Thyroid gland (tissue), 4 donors: ENCODE results near the gene TPMT. TPM values are rescaled to one million over a fixed set of nuclear protein-coding genes. Genes with fewer than 3 reads are reported as not detected.
"Not testable (repeated sequence)": the region's sequence is repeated elsewhere in the genome, so short reads cannot be mapped to it uniquely, and the experiment has no call there.

Source experiments
- DNase-seq, 2 donors: peaks; one replicate each; pipeline ENCODE4 v3.0.0-alpha.2; 2019
- H3K27ac ChIP-seq, 3 donors: fragments of 200-600 bp; sonication (generic); 1 replicate in 2 of 3; 2 replicates in 1 of 3; pipeline ENCODE4 v1.5.1; 2016 to 2019; ENCODE audit warnings: mild to moderate bottlenecking in 1 of 3, moderate library complexity in 1 of 3
- H3K27me3 ChIP-seq: fragments of 200-600 bp; sonication (generic); one replicate; pipeline ENCODE4 v1.5.1; 2019
- H3K36me3 ChIP-seq, 2 donors: fragments of 200-600 bp; sonication (generic); one replicate each; pipeline ENCODE4 v1.5.1; 2016 to 2019
- H3K4me1 ChIP-seq, 2 donors: fragments of 200-600 bp; sonication (generic); one replicate each; pipeline ENCODE4 v1.5.1; 2017 to 2019
- H3K4me3 ChIP-seq, 3 donors: fragments of 200-600 bp; sonication (generic); replicated peaks in 1 of 3; 1 replicate in 2 of 3; 2 replicates in 1 of 3; pipeline ENCODE4 v1.5.1; 2016; ENCODE audit warnings: mild to moderate bottlenecking in 1 of 3
- H3K9me3 ChIP-seq: fragments of 200-600 bp; sonication (generic); one replicate; pipeline ENCODE4 v1.5.1; 2017
- CTCF ChIP-seq, 6 experiments: fragments of 200-600 bp in 3 of 6; fragments of 450-650 bp in 3 of 6; sonication (generic) in 3 of 6; IDR thresholded peaks; one replicate each; pipeline ENCODE4 v1.5.1; 2016 to 2019; ENCODE audit warnings: antibody characterized with exemption in 6 of 6, mild to moderate bottlenecking in 2 of 6, inconsistent platforms in 1 of 6, moderate library complexity in 1 of 6
- POLR2A ChIP-seq, 2 donors: fragments of 450-650 bp; IDR thresholded peaks; one replicate each; pipeline ENCODE4 v1.6.1; 2017; ENCODE audit warnings: antibody characterized with exemption in 2 of 2, mild to moderate bottlenecking in 2 of 2, moderate library complexity in 1 of 2
- WGBS, 2 donors: methylation state at CpG; one replicate each; pipeline ENCODE4 v1.1.5; 2017; 5-methylcytosine and 5-hydroxymethylcytosine counted together
- intact Hi-C: fragments of 100-400 bp; cut with DNase I; formaldehyde crosslinking; loops from one replicate; pipeline ENCODE4 v1.15.1; 2023
- total RNA-seq, 4 donors: library from RNA; depleted of rRNA; stranded (reverse); fragments of >200 nt; gene quantifications; one replicate each; pipeline ENCODE4 v1.2.3, GENCODE V29; 2016

The TPMT gene
- total RNA-seq, 4 donors from 2014 or later: 76.7 to 142 (median 113) TPM

GRCh38 chr6:18179770-18180356 lies 25.0 kb upstream of the TPMT start:
- Histone ChIP-seq H3K9me3 (no peaks in the 10 kb centered on the region), H3K4me3 (no peak overlapping the region), H3K36me3 (no peaks in the 10 kb centered on the region), H3K27me3 (no peaks in the 10 kb centered on the region), H3K27ac (peak overlapping the region; percentile 42 to 93 (median 61)), H3K4me1 (peaks cover 30 to 34% of the 10 kb centered on the region in 2 donors)
- TF ChIP-seq POLR2A (IDR thresholded peaks at IDR 0.05) (no peak), CTCF (IDR thresholded peaks at IDR 0.05) (no peak)
- peak; percentile 41 to 44 for DNase-seq
- WGBS, 2 donors: 47 to 50% methylated on average over 5 of the region's 5 CpGs
- intact Hi-C loops: no loop called here

GRCh38 chr6:18178960-18179615 lies 24.2 kb upstream of the TPMT start:
- Histone ChIP-seq H3K36me3 (no peaks in the 10 kb centered on the region), H3K4me3 (no peak overlapping the region), H3K27me3 (no peaks in the 10 kb centered on the region), H3K4me1 (peaks cover 24 to 28% of the 10 kb centered on the region in 2 donors), H3K27ac (peak overlapping the region; percentile 42 to 93 (median 61)), H3K9me3 (no peaks in the 10 kb centered on the region)
- TF ChIP-seq POLR2A (IDR thresholded peaks at IDR 0.05) (no peak), CTCF (IDR thresholded peaks at IDR 0.05) (no peak)
- intact Hi-C loops: no loop called here
- WGBS, 2 donors: 79% methylated on average over 3 of the region's 3 CpGs
- DNase-seq: no peak

DNA sequence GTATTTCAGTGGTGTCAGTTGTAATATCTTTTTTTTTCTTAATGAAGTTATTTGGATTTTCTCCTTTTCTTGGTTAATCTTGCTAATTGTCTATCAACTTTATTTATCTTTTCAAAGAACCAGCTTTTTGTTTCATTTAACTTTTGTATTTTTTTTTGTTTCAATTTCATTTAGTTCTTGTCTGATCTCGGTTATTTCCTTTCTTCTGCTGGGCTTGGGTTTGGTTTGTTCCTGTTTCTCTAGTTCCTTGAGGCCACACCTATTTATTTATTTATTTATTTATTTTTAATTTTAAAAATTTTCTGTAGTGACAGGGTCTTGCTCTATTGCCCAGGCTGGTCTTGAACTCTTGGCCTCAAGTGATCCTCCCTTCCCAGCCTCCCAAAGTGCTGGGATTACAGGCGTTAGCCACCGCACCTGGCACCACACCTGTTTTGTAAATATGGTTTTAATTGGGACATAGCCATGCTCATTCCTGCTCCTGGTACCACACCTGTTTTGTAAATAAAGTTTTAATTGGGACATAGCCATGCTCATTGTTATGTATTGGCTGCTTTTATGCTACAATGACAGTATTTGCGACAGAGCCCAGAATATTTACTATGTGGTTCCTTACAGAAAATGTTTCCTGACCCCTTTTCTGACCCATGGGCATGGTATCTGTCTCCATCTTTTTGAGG lies 22.5 kb upstream of the TPMT start:
- intact Hi-C loops: no loop called here
- no peak overlapping the region for H3K4me3 ChIP-seq
- 96 to 98% methylated on average over 4 of the region's 4 CpGs for WGBS, 2 donors

GRCh38 chr6:18176198-18176597 lies 21.3 kb upstream of the TPMT start:
- H3K36me3 ChIP-seq: peaks cover 5 to 13% of the 10 kb centered on the region in 2 donors
- WGBS, 2 donors: 89 to 91% methylated on average over 4 of the region's 4 CpGs
- intact Hi-C loops: not testable (repeated sequence)

More for the DNA sequence above, 22.5 kb upstream of the TPMT start:
- Histone ChIP-seq H3K9me3 (no peaks in the 10 kb centered on the region), H3K4me1 (peaks cover 15 to 20% of the 10 kb centered on the region in 2 donors), H3K36me3 (peaks cover 0 to 5% of the 10 kb centered on the region in 2 donors), H3K27ac (no peak overlapping the region), H3K27me3 (no peaks in the 10 kb centered on the region)
- no peak for DNase-seq
- TF ChIP-seq POLR2A (IDR thresholded peaks at IDR 0.05): no peak
- TF ChIP-seq CTCF (IDR thresholded peaks at IDR 0.05): no peak

DNA sequence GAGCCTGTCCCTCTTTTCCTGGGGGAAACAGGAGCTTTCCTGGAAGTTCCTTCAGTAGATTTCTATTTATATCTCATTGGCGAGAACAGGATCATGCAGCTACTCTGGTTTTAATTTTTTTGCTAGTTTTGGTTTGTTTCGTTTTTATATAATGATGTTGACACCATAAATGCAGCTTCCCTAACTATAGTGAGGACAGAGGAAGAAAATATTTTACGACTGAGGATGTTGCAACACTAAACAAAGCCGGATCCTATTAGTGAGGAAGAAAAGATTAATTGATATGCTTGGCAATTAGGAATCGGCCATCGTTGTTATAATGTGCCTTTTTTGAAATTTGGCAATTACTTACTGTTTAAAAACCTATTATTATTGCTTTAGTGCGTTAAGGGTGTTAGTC lies 17.0 kb upstream of the TPMT start:
- intact Hi-C loops: no loop called here
- WGBS, 2 donors: 88 to 94% methylated on average over 7 of the region's 7 CpGs
- Histone ChIP-seq H3K4me1 (no peaks in the 10 kb centered on the region), H3K4me3 (no peak overlapping the region), H3K36me3 (peaks cover 23 to 29% of the 10 kb centered on the region in 2 donors), H3K9me3 (no peaks in the 10 kb centered on the region), H3K27me3 (no peaks in the 10 kb centered on the region), H3K27ac (no peak overlapping the region)
- DNase-seq: no peak
- no peak for TF ChIP-seq POLR2A (IDR thresholded peaks at IDR 0.05)
- no peak for TF ChIP-seq CTCF (IDR thresholded peaks at IDR 0.05)

More at GRCh38 chr6:18176198-18176597, 21.3 kb upstream of the TPMT start:
- H3K27ac ChIP-seq, H3K27me3 ChIP-seq, DNase-seq, H3K4me3 ChIP-seq, H3K9me3 ChIP-seq: not testable (repeated sequence)
- peaks cover 12 to 14% of the 10 kb centered on the region in 2 donors for H3K4me1 ChIP-seq
